IMR-90 (cell line): ENCODE measurements around the gene STAC3.

Experiments
- BHLHE40 ChIP-seq: fragments of 150-350 bp; IDR thresholded peaks from 2 replicates; pipeline ENCODE4 v1.6.1; 2016; ENCODE audit warnings: mild to moderate bottlenecking, low read depth, low read length
- CEBPB ChIP-seq: IDR thresholded peaks from 2 replicates; pipeline ENCODE4 v1.6.1; 2012; ENCODE audit warnings: low read depth, low read length, improper control_type of control experiment
- CTCF ChIP-seq: conservative IDR thresholded peaks from 2 replicates; pipeline ENCODE4 v1.5.1; 2012; ENCODE audit warnings: mild to moderate bottlenecking, low read depth, low read length, improper control_type of control experiment
- ELK1 ChIP-seq: fragments of 150-350 bp; IDR thresholded peaks from 2 replicates; pipeline ENCODE4 v1.6.1; 2016; ENCODE audit warnings: low read depth, mild to moderate bottlenecking, low read length, moderate library complexity, borderline replicate concordance
- FOS ChIP-seq: fragments of 150-350 bp; IDR thresholded peaks from 2 replicates; pipeline ENCODE4 v1.6.1; 2016; ENCODE audit warnings: low read depth, low read length
- MAZ ChIP-seq: IDR thresholded peaks from 2 replicates; pipeline ENCODE4 v1.6.1; 2012; ENCODE audit warnings: low read depth, mild to moderate bottlenecking, low read length, improper control_type of control experiment, moderate library complexity, borderline replicate concordance
- MXI1 ChIP-seq: IDR thresholded peaks from 2 replicates; pipeline ENCODE4 v1.6.1; 2012; ENCODE audit warnings: low read depth, mild to moderate bottlenecking, low read length, moderate library complexity, borderline replicate concordance
- POLR2A ChIP-seq: IDR thresholded peaks from 2 replicates; pipeline ENCODE4 v1.6.1; 2012; ENCODE audit warnings: mild to moderate bottlenecking, low read depth, low read length
- RAD21 ChIP-seq: IDR thresholded peaks from 2 replicates; pipeline ENCODE4 v1.6.1; 2012; ENCODE audit warnings: low read length, improper control_type of control experiment
- SMC3 ChIP-seq: fragments of 150-350 bp; IDR thresholded peaks from 2 replicates; pipeline ENCODE4 v1.6.1; 2016; ENCODE audit warnings: low read depth, mild to moderate bottlenecking, antibody characterized with exemption, low read length, moderate library complexity
- USF2 ChIP-seq: fragments of 150-350 bp; IDR thresholded peaks from 2 replicates; pipeline ENCODE4 v1.6.1; 2017; ENCODE audit warnings: mild to moderate bottlenecking, antibody characterized with exemption, low read length, low read depth

- TF ChIP-seq RAD21 (no peak), MAZ (no peak), SMC3 (no peak), CTCF (no peak), FOS (no peak), POLR2A (no peak), MXI1 (no peak), USF2 (no peak), CEBPB (no peak), ELK1 (no peak), BHLHE40 (no peak)
Measured at GRCh38 chr12:57222286-57223190, 28.4 kb downstream of the STAC3 start.
